Stimulated activated CD8-positive, alpha-beta memory T cell treated with anti-CD3 and anti-CD28 coated beads, Interleukin-4, amount 100 ng/mL, for 48 hours (primary cell): Measurements from ENCODE around the gene BTNL2.
A peak's percentile ranks its signal among the peaks of the same experiment; 100 is the strongest.
"Not testable (repeated sequence)": the region's sequence is repeated elsewhere in the genome, so short reads cannot be mapped to it uniquely, and the experiment has no call there.

ENCODE experiments used
- DNase-seq: peaks from one replicate; pipeline ENCODE4 v3.0.0-alpha.2; 2020

Gene BTNL2

GRCh38 chr6:32406857-32407256, at the start of gene BTNL2:
TSS of gene BTNL2 (minus strand) at chr6:32407181. CDS start at chr6:32407123, 58 bp downstream.
- no peak for DNase-seq

- DNase-seq: no peak
Measured at GRCh38 chr6:32449088-32449736, 42.2 kb upstream of the BTNL2 start.

- no peak for DNase-seq
Measured at GRCh38 chr6:32447932-32448331, 41.0 kb upstream of the BTNL2 start.

- DNase-seq: no peak
Measured at GRCh38 chr6:32445321-32445854, 38.4 kb upstream of the BTNL2 start.

- no peak for DNase-seq
Measured at GRCh38 chr6:32444433-32444832, 37.5 kb upstream of the BTNL2 start.

GRCh38 chr6:32442977-32443552, 36.1 kb upstream of the BTNL2 start:
- no peak for DNase-seq

- no peak for DNase-seq
Measured at GRCh38 chr6:32442243-32442667, 35.3 kb upstream of the BTNL2 start.

GRCh38 chr6:32439602-32440214, 32.7 kb upstream of the BTNL2 start, which contains the start of gene HLA-DRA:
TSS of gene HLA-DRA (plus strand) at chr6:32439887. CDS start at chr6:32439951, 64 bp downstream.
- peak; percentile 27 for DNase-seq

GRCh38 chr6:32439139-32439538, 32.2 kb upstream of the BTNL2 start:
- no peak for DNase-seq

- DNase-seq: no peak
Measured at GRCh38 chr6:32436995-32437836, 30.2 kb upstream of the BTNL2 start.

GRCh38 chr6:32436186-32436585, 29.2 kb upstream of the BTNL2 start:
- no peak for DNase-seq

- not testable (repeated sequence) for DNase-seq
Measured at GRCh38 chr6:32433950-32434349, 27.0 kb upstream of the BTNL2 start.

- no peak for DNase-seq
Measured at GRCh38 chr6:32432050-32432450, 25.1 kb upstream of the BTNL2 start.

- DNase-seq: no peak
Measured at GRCh38 chr6:32431142-32431541, 24.2 kb upstream of the BTNL2 start.

GRCh38 chr6:32430179-32430578, 23.2 kb upstream of the BTNL2 start:
- no peak for DNase-seq

- DNase-seq: no peak
Measured at GRCh38 chr6:32427934-32428474, 21.0 kb upstream of the BTNL2 start.

- DNase-seq: no peak
Measured at GRCh38 chr6:32427218-32427617, 20.2 kb upstream of the BTNL2 start.

- DNase-seq: no peak
Measured at GRCh38 chr6:32426338-32426737, 19.4 kb upstream of the BTNL2 start.

- no peak for DNase-seq
Measured at GRCh38 chr6:32424589-32425300, 17.8 kb upstream of the BTNL2 start.

GRCh38 chr6:32416036-32416435, 9.1 kb upstream of the BTNL2 start:
- no peak for DNase-seq

- DNase-seq: peak; percentile 89
Measured at GRCh38 chr6:32415521-32416019, 8.6 kb upstream of the BTNL2 start.
